Measurements from ENCODE around the gene P3H2.

DNA sequence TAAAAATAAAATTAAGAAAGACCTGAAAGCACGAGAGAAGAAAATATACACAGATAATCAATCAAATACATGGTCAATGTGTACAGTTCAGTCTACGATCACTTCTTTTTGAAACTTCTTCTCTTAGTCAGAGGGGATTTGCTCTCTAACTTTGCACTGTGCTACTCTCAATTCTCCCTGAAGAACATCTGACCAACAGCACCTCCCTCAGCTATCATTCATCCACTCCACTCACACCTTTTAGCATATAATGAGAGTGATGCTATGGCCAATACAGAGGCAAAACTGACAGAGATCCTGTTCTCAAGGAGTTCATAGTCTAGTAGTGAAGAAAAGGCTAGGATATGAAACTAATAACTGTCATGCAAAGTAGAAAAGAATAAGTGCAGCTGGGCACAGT is 45.9 kb downstream of the P3H2 start:
- TF ChIP-seq, protein P1, sequence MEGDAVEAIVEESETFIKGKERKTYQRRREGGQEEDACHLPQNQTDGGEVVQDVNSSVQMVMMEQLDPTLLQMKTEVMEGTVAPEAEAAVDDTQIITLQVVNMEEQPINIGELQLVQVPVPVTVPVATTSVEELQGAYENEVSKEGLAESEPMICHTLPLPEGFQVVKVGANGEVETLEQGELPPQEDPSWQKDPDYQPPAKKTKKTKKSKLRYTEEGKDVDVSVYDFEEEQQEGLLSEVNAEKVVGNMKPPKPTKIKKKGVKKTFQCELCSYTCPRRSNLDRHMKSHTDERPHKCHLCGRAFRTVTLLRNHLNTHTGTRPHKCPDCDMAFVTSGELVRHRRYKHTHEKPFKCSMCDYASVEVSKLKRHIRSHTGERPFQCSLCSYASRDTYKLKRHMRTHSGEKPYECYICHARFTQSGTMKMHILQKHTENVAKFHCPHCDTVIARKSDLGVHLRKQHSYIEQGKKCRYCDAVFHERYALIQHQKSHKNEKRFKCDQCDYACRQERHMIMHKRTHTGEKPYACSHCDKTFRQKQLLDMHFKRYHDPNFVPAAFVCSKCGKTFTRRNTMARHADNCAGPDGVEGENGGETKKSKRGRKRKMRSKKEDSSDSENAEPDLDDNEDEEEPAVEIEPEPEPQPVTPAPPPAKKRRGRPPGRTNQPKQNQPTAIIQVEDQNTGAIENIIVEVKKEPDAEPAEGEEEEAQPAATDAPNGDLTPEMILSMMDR (IDR thresholded peaks at IDR 0.05): no peak
- TF ChIP-seq POLR2A (IDR thresholded peaks at IDR 0.05): no peak

All from thyroid gland (tissue), 4 donors.